ENCODE results near the gene SPHK2.
"Not testable (repeated sequence)": the region's sequence is repeated elsewhere in the genome, so short reads cannot be mapped to it uniquely, and the experiment has no call there.

SPHK2 gene

GRCh38 chr19:48637449-48637947 lies 18.2 kb downstream of the SPHK2 start:
- DNase-seq = peak; percentile 100

GRCh38 chr19:48637948-48638830 lies 18.9 kb downstream of the SPHK2 start:
- DNase-seq = peak; percentile 95

GRCh38 chr19:48638831-48639381 lies 19.6 kb downstream of the SPHK2 start:
- DNase-seq = no peak

GRCh38 chr19:48639483-48640375 lies 20.4 kb downstream of the SPHK2 start:
- DNase-seq = peak; percentile 52

- no peak for DNase-seq
Observed at GRCh38 chr19:48641850-48642249, 22.5 kb downstream of the SPHK2 start.

GRCh38 chr19:48642862-48643261 lies 23.6 kb downstream of the SPHK2 start:
- DNase-seq = no peak

- DNase-seq = no peak
Observed at GRCh38 chr19:48644355-48644754, 25.0 kb downstream of the SPHK2 start.

GRCh38 chr19:48644839-48645619 lies 25.7 kb downstream of the SPHK2 start:
- peak; percentile 80 for DNase-seq

GRCh38 chr19:48645620-48646000 lies 26.3 kb downstream of the SPHK2 start:
- DNase-seq = no peak

GRCh38 chr19:48646001-48646721 lies 26.9 kb downstream of the SPHK2 start, which contains the start of gene CA11:
CA11 (minus strand) TSS chr19:48646187; CDS start chr19:48645632, 555 bp downstream.
- DNase-seq = peak; percentile 92

- no peak for DNase-seq
Observed at GRCh38 chr19:48646722-48647216, 27.5 kb downstream of the SPHK2 start.

- DNase-seq = no peak
Observed at GRCh38 chr19:48648134-48648533, 28.8 kb downstream of the SPHK2 start.

GRCh38 chr19:48650974-48651682 lies 31.8 kb downstream of the SPHK2 start:
- DNase-seq = no peak

- no peak for DNase-seq
Observed at GRCh38 chr19:48651683-48652048, 32.4 kb downstream of the SPHK2 start.

- no peak for DNase-seq
Observed at GRCh38 chr19:48654299-48655059, 35.2 kb downstream of the SPHK2 start.

GRCh38 chr19:48656840-48657474 lies 37.7 kb downstream of the SPHK2 start:
- DNase-seq = no peak

GRCh38 chr19:48657828-48658227 lies 38.5 kb downstream of the SPHK2 start:
- DNase-seq = not testable (repeated sequence)

GRCh38 chr19:48658483-48658882 lies 39.2 kb downstream of the SPHK2 start:
- DNase-seq = no peak

- peak; percentile 41 for DNase-seq
Observed at GRCh38 chr19:48659768-48660167, 40.5 kb downstream of the SPHK2 start.
